AG08396 (cell line): ENCODE results near the gene PPP1R3G.
"Not testable (repeated sequence)": the region's sequence is repeated elsewhere in the genome, so short reads cannot be mapped to it uniquely, and the experiment has no call there.

ENCODE experiments used
- DNase-seq: peaks from one replicate; pipeline ENCODE4 v3.0.0; 2012; ENCODE audit warnings: low spot score, mixed read lengths

The PPP1R3G gene

GRCh38 chr6:5120011-5120410 lies 34.9 kb downstream of the PPP1R3G start:
- DNase-seq: no peak

- not testable (repeated sequence) for DNase-seq
These were observed 35.4 kb downstream of the PPP1R3G start for GRCh38 chr6:5120543-5120942.

GRCh38 chr6:5121479-5121878 lies 36.3 kb downstream of the PPP1R3G start:
- DNase-seq: no peak

- DNase-seq: no peak
These were observed 36.8 kb downstream of the PPP1R3G start for GRCh38 chr6:5121956-5122355.

GRCh38 chr6:5122504-5123112 lies 37.5 kb downstream of the PPP1R3G start:
- DNase-seq: no peak

- no peak for DNase-seq
These were observed 38.4 kb downstream of the PPP1R3G start for GRCh38 chr6:5123296-5124143.

- DNase-seq: no peak
These were observed 39.4 kb downstream of the PPP1R3G start for GRCh38 chr6:5124526-5124925.

- DNase-seq: peak; percentile 28
These were observed 40.2 kb downstream of the PPP1R3G start for GRCh38 chr6:5125152-5126006.

- DNase-seq: peak; percentile 33
These were observed 41.1 kb downstream of the PPP1R3G start for GRCh38 chr6:5126214-5126613.

GRCh38 chr6:5127106-5127687 lies 42.1 kb downstream of the PPP1R3G start:
- no peak for DNase-seq

GRCh38 chr6:5128351-5128750 lies 43.2 kb downstream of the PPP1R3G start:
- DNase-seq: no peak

- no peak for DNase-seq
These were observed 45.2 kb downstream of the PPP1R3G start for GRCh38 chr6:5130135-5130866.

- DNase-seq: peak; percentile 78
These were observed 47.6 kb downstream of the PPP1R3G start for GRCh38 chr6:5132731-5133130.

GRCh38 chr6:5133943-5134342 lies 48.8 kb downstream of the PPP1R3G start:
- DNase-seq: no peak

- DNase-seq: peak; percentile 37
These were observed 50.7 kb downstream of the PPP1R3G start for GRCh38 chr6:5135788-5136376.

GRCh38 chr6:5136851-5137250 lies 51.7 kb downstream of the PPP1R3G start:
- no peak for DNase-seq
